OCI-LY7 (cell line): ENCODE results near the gene NUDT3. TPM values are rescaled to one million over a fixed set of nuclear protein-coding genes. Genes with fewer than 3 reads are reported as not detected.

Source experiments
- BruUV-seq: library from RNA; stranded (reverse); fragments of 400-500 nt; replicated peaks from 2 replicates; lab custom pipeline; 2021; lab: Mats Ljungman, UMichigan
- CTCF ChIA-PET: fragments of 300-600 bp; sonication (Branson Sonifier 250); formaldehyde crosslinking; loops from one replicate; lab custom pipeline; 2022; ENCODE audit warnings: antibody characterized with exemption; ENCODE audit not compliant: unreplicated experiment; lab: Charles Lee
- POLR2A ChIA-PET: fragments of 300-600 bp; sonication (Branson Sonifier 250); formaldehyde crosslinking; loops from one replicate; lab custom pipeline; 2022; ENCODE audit warnings: antibody characterized with exemption; lab: Charles Lee
- DNase-seq: peaks from one replicate; pipeline ENCODE4 v3.0.0-alpha.2; 2015; ENCODE audit warnings: low spot score
- H2AFZ ChIP-seq: fragments of 200-600 bp; sonication (generic), shearing (Covaris generic); 2 replicates; pipeline ENCODE4 v1.6.1; 2014; ENCODE audit warnings: mild to moderate bottlenecking, antibody characterized with exemption, low read length, moderate library complexity
- H3K27ac ChIP-seq: fragments of 200-600 bp; sonication (generic); 2 replicates; pipeline ENCODE4 v1.5.1; 2014; ENCODE audit warnings: mixed run types, low read depth, mild to moderate bottlenecking, moderate library complexity, low read length, inconsistent platforms; ENCODE audit not compliant: poor library complexity, severe bottlenecking
- H3K36me3 ChIP-seq: fragments of 200-600 bp; sonication (generic); 2 replicates; pipeline ENCODE4 v1.6.1; 2014; ENCODE audit warnings: mild to moderate bottlenecking, antibody characterized with exemption, low read length, moderate library complexity, mixed read lengths; ENCODE audit not compliant: insufficient read depth
- H3K4me1 ChIP-seq: fragments of 200-600 bp; sonication (generic); 2 replicates; pipeline ENCODE4 v1.5.1; 2014; ENCODE audit warnings: mild to moderate bottlenecking, low read length; ENCODE audit not compliant: insufficient read depth, poor library complexity, severe bottlenecking
- H3K4me2 ChIP-seq: fragments of 200-600 bp; sonication (generic); 2 replicates; pipeline ENCODE4 v1.6.1; 2014; ENCODE audit warnings: mild to moderate bottlenecking, low read length
- H3K4me3 ChIP-seq: fragments of 200-600 bp; sonication (generic); 2 replicates; pipeline ENCODE4 v1.5.1; 2014; ENCODE audit warnings: mild to moderate bottlenecking, low read depth, low read length; ENCODE audit not compliant: poor library complexity, severe bottlenecking
- H3K79me2 ChIP-seq: fragments of 200-600 bp; sonication (generic); 2 replicates; pipeline ENCODE4 v1.6.1; 2016; ENCODE audit warnings: low read depth, mild to moderate bottlenecking, low read length, moderate library complexity, mixed read lengths; ENCODE audit not compliant: insufficient read depth
- H3K9me2 ChIP-seq: fragments of 200-600 bp; sonication (generic); 2 replicates; pipeline ENCODE4 v1.6.1; 2016; ENCODE audit warnings: mild to moderate bottlenecking, low read length, mixed read lengths; ENCODE audit not compliant: insufficient read depth
- H3K9me3 ChIP-seq: fragments of 200-600 bp; sonication (generic); 2 replicates; pipeline ENCODE4 v1.6.1; 2014; ENCODE audit warnings: mild to moderate bottlenecking, mixed run types, low read length, mixed read lengths
- H4K20me1 ChIP-seq: fragments of 200-600 bp; sonication (generic); 2 replicates; pipeline ENCODE4 v1.6.1; 2014; ENCODE audit warnings: mild to moderate bottlenecking, antibody characterized with exemption, low read length, moderate library complexity, mixed read lengths; ENCODE audit not compliant: insufficient read depth
- EZH2phosphoT487 ChIP-seq: fragments of 200-600 bp; sonication (generic); IDR thresholded peaks from 2 replicates; pipeline ENCODE4 v1.6.1; 2018; ENCODE audit warnings: low read depth, borderline replicate concordance, mild to moderate bottlenecking, mixed run types, antibody characterized with exemption, low read length, moderate library complexity, mixed read lengths
- intact Hi-C: fragments of 100-400 bp; cut with micrococcal nuclease; formaldehyde crosslinking; loops from one replicate; pipeline ENCODE4 v1.10.0; 2022; ENCODE audit not compliant: unreplicated experiment
- total RNA-seq, 2 experiments: library from RNA; depleted of rRNA in 1 of 2; stranded (reverse); fragments of >200 nt in 1 of 2; shearing (Covaris generic) in 1 of 2; gene quantifications; 2 replicates each; pipeline ENCODE4 v1.2.3, GENCODE V29; 2014 to 2022
- TF ChIP-seq, protein P1 (sequence below): fragments of 200-600 bp; sonication (generic); conservative IDR thresholded peaks from 2 replicates; pipeline ENCODE4 v1.5.1; 2014; ENCODE audit warnings: mild to moderate bottlenecking, antibody characterized with exemption, low read length, moderate library complexity, mixed read lengths

NUDT3 gene
- total RNA-seq, 2 experiments from 2014 or later = 30.7 to 43.0 TPM

DNA sequence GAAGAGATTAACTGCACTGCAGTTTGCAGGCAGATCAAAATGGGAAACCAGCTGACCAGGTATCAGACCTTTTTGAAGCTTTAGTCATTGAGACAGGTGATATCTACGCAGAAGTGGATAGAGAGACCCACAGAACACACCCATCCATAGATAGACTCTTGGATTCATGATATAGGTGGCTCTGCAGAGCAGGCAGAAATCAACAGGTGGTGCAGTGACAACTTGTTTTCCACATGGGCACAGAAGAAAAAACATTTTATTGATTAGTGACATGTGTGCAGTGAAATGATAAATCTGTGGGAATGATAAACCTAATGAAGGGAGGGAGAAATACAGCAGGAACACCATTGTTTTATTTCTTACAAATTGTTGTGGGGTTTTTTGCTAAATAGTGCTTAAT lies 45.2 kb downstream of the NUDT3 start:
- Histone ChIP-seq H3K4me3 (no peak overlapping the region), H3K79me2 (peaks cover 61% of the 10 kb centered on the region), H3K9me2 (no peaks in the 10 kb centered on the region), H3K36me3 (no peaks in the 10 kb centered on the region), H3K27ac (no peak overlapping the region), H4K20me1 (no peaks in the 10 kb centered on the region; the same call in 1 of the 2 replicates), H2AFZ (no peak overlapping the region), H3K9me3 (no peaks in the 10 kb centered on the region), H3K4me2 (no peak overlapping the region; the same call in 1 of the 2 replicates), H3K4me1 (peaks cover 19% of the 10 kb centered on the region)
- no peak for DNase-seq
- intact Hi-C loops = no loop called here
- TF ChIP-seq, protein P1, sequence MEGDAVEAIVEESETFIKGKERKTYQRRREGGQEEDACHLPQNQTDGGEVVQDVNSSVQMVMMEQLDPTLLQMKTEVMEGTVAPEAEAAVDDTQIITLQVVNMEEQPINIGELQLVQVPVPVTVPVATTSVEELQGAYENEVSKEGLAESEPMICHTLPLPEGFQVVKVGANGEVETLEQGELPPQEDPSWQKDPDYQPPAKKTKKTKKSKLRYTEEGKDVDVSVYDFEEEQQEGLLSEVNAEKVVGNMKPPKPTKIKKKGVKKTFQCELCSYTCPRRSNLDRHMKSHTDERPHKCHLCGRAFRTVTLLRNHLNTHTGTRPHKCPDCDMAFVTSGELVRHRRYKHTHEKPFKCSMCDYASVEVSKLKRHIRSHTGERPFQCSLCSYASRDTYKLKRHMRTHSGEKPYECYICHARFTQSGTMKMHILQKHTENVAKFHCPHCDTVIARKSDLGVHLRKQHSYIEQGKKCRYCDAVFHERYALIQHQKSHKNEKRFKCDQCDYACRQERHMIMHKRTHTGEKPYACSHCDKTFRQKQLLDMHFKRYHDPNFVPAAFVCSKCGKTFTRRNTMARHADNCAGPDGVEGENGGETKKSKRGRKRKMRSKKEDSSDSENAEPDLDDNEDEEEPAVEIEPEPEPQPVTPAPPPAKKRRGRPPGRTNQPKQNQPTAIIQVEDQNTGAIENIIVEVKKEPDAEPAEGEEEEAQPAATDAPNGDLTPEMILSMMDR = no peak
- no peak for TF ChIP-seq EZH2phosphoT487
- no TSS peak for BruUV-seq
- POLR2A ChIA-PET = no interaction called here
- CTCF ChIA-PET = no interaction called here

DNA sequence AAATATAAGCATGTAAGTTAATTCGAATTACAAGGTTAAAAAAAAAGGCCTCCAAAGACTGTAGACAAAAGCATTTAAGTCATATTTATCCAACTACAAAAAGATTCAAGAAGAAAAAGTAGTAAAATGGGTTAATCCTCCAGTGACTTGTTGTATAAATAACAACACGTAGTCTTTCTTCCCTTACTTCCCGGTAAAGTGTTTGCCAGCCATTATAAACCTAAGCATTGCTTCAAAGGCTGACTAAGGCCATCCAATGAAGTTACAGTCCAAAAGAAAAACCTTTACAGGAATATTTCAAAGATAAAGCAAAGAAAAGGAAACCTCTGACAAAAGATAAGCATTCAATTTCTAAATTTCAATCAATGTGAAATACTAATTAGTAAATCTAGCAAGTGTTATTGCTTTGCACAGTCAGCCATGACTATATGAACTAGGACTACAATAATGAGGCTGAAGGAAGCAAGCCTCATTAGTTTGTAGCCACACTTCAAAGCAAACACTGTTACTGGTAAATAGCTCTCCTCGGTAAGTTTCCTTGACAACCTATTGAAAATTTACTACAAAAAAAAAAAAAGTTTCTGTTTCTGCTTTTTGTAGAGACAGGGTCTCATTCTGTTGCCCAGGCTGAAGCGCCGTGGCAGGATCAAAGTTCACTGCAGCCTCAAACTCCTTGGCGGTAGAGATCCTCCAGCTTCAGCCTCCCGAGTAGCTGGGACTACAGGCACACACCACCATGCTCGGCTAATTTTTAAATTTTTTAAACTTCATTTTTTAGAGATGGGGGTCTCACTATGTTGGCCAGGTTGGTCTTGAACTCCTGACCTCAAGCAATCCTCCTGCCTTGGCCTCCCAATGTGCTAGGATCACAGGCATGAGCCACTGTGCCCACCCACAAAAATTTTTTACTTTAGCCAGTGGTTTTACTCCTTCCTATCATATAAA lies 46.0 kb downstream of the NUDT3 start:
- Histone ChIP-seq H4K20me1 (no peaks in the 10 kb centered on the region; the same call in 1 of the 2 replicates), H2AFZ (no peak overlapping the region), H3K79me2 (peaks cover 54% of the 10 kb centered on the region), H3K36me3 (peaks cover 4% of the 10 kb centered on the region), H3K9me2 (no peaks in the 10 kb centered on the region), H3K9me3 (no peaks in the 10 kb centered on the region), H3K4me3 (no peak overlapping the region), H3K4me1 (peaks cover 16% of the 10 kb centered on the region), H3K4me2 (peak overlapping the region; percentile 23), H3K27ac (no peak overlapping the region)
- ChIA-PET POLR2A (interaction anchor here (0.7 to 1.5 kb wide), 3 partner anchors 10 to 18 kb away, joined by 3 to 5 read pairs (median 3); no protein-coding TSS in a partner anchor), CTCF (no interaction called here)
- DNase-seq = peak; percentile 30
- intact Hi-C loops = no loop called here
- TF ChIP-seq, protein P1 = no peak
- no peak for TF ChIP-seq EZH2phosphoT487
- no TSS peak for BruUV-seq
